Stomach (tissue), 4 donors: ENCODE measurements around the gene FAM20C.

Source experiments
- EP300 ChIP-seq: sonication (generic); formaldehyde crosslinking; IDR thresholded peaks from one replicate; pipeline ENCODE4 v1.6.1; 2017; ENCODE audit warnings: antibody characterized with exemption
- POLR2A ChIP-seq, 4 donors: fragments of 450-650 bp; IDR thresholded peaks; one replicate each; pipeline ENCODE4 v1.6.1; 2016; ENCODE audit warnings: antibody characterized with exemption in 4 of 4, control low read depth in 2 of 4, mild to moderate bottlenecking in 1 of 4, moderate library complexity in 1 of 4

DNA sequence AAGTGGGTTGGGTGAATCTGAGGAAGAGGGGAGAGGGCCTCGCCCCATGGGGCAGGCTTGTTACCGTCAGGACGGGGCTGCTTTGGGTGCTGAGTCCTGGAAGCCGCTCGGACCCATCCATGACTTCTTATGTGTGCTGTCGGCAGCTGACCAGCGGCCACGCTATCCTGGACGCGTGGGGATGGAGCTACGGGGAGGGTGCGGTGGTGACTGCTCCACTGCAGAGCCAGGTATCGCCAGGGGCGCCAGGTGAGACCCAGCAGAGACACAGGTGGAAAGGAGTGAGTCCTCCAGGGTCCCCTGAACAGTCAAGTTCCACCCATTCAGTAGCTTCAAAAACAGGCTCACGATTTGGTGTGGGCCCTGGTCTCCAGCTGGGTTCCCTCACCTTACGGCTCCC lies 10.6 kb upstream of the FAM20C start:
- TF ChIP-seq POLR2A (IDR thresholded peaks at IDR 0.05), result no peak
- TF ChIP-seq EP300, result no peak
